HepG2 (cell line): ENCODE measurements around the gene HLF. TPM values are rescaled to one million over a fixed set of nuclear protein-coding genes. Genes with fewer than 3 reads are reported as not detected.

Experiments used
- AGO2 ChIP-seq: fragments of 200-400 bp; formaldehyde crosslinking; optimal IDR thresholded peaks from 2 replicates; pipeline ENCODE3; 2017; ENCODE audit warnings: mild to moderate bottlenecking, low read depth, low read length, moderate library complexity
- CHD4 ChIP-seq: fragments of 200-600 bp; sonication (generic); IDR thresholded peaks from 2 replicates; pipeline ENCODE4 v1.7.0; 2017; ENCODE audit warnings: mild to moderate bottlenecking, low read length, borderline replicate concordance
- ERF ChIP-seq: IDR thresholded peaks from 2 replicates; pipeline ENCODE4 v1.6.1; 2018; ENCODE audit warnings: missing biosample characterization, missing genetic modification reagents
- KAT8 ChIP-seq: IDR thresholded peaks from 2 replicates; pipeline ENCODE4 v1.6.1; 2016; ENCODE audit warnings: missing genetic modification reagents, missing compliant biosample characterization
- KLF6 ChIP-seq: IDR thresholded peaks from 2 replicates; pipeline ENCODE4 v1.8.0; 2016; ENCODE audit warnings: missing biosample characterization, missing genetic modification reagents
- MEIS2 ChIP-seq: sonication (generic); formaldehyde crosslinking; IDR thresholded peaks from 2 replicates; pipeline ENCODE4 v1.9.0; 2021; ENCODE audit warnings: mild to moderate bottlenecking, missing genetic modification reagents
- NFE2L1 ChIP-seq: sonication (generic); formaldehyde crosslinking; IDR thresholded peaks from 2 replicates; pipeline ENCODE4 v1.4.0; 2020; ENCODE audit warnings: missing genetic modification reagents, mild to moderate bottlenecking, borderline replicate concordance
- PHF5A ChIP-seq: IDR thresholded peaks from one replicate; pipeline ENCODE4 v1.6.1; 2018; ENCODE audit warnings: low read depth, missing genetic modification reagents; ENCODE audit not compliant: unreplicated experiment
- YEATS2 ChIP-seq: sonication (generic); formaldehyde crosslinking; IDR thresholded peaks from 2 replicates; pipeline ENCODE4 v1.4.0; 2020; ENCODE audit warnings: missing genetic modification reagents, borderline replicate concordance
- ZKSCAN5 ChIP-seq: sonication (generic); formaldehyde crosslinking; IDR thresholded peaks from 2 replicates; pipeline ENCODE4 v1.5.1; 2020; ENCODE audit warnings: mild to moderate bottlenecking, missing genetic modification reagents
- ZNF136 ChIP-seq: sonication (generic); formaldehyde crosslinking; IDR thresholded peaks from 2 replicates; pipeline ENCODE4 v1.8.1; 2022; ENCODE audit warnings: low read depth, mild to moderate bottlenecking, moderate library complexity, missing genetic modification reagents
- ZNF292 ChIP-seq: sonication (generic); formaldehyde crosslinking; IDR thresholded peaks from 2 replicates; pipeline ENCODE4 v1.8.1; 2022; ENCODE audit warnings: mild to moderate bottlenecking, low read depth, missing genetic modification reagents, borderline replicate concordance
- ZNF367 ChIP-seq: sonication (generic); formaldehyde crosslinking; IDR thresholded peaks from 2 replicates; pipeline ENCODE4 v1.4.0; 2020; ENCODE audit warnings: missing genetic modification reagents, borderline replicate concordance
- ZNF432 ChIP-seq: sonication (generic); formaldehyde crosslinking; IDR thresholded peaks from 2 replicates; pipeline ENCODE4 v1.5.0; 2020; ENCODE audit warnings: missing genetic modification reagents, mild to moderate bottlenecking, borderline replicate concordance
- ZNF562 ChIP-seq: sonication (generic); formaldehyde crosslinking; IDR thresholded peaks from 2 replicates; pipeline ENCODE4 v1.8.0; 2022; ENCODE audit warnings: missing genetic modification reagents, borderline replicate concordance
- ZNF768 ChIP-seq: sonication (generic); formaldehyde crosslinking; IDR thresholded peaks from 2 replicates; pipeline ENCODE4 v1.4.0; 2020; ENCODE audit warnings: missing genetic modification reagents
- polyA plus RNA-seq, 8 experiments: library from polyadenylated mRNA; depleted of rRNA in 3 of 8; stranded (reverse) in 7 of 8; unstranded in 1 of 8; fragments of >200 nt; fragmentation: Illumina TruSeq in 4 of 8; extraction: Trizol in 4 of 8; gene quantifications; 2 replicates each; pipeline versions ENCODE4 v1.2.1 to v1.2.3, GENCODE V29; 2011 to 2016; ENCODE audit warnings: low read depth in 4 of 8, missing spikeins in 1 of 8, mixed read lengths in 1 of 8; ENCODE audit not compliant: insufficient read depth in 1 of 8
- total RNA-seq, 5 experiments: library from RNA; depleted of rRNA; stranded (reverse); fragments of >200 nt; fragmentation: Illumina TruSeq; extraction: Trizol; gene quantifications; 2 replicates each; pipeline ENCODE4 v1.2.3, GENCODE V29; 2016; ENCODE audit warnings: low read depth in 1 of 5
- TF ChIP-seq, protein P1 (sequence below): sonication (generic); formaldehyde crosslinking; IDR thresholded peaks from 2 replicates; pipeline ENCODE4 v1.4.0; 2020; ENCODE audit warnings: missing genetic modification reagents
- TF ChIP-seq, protein P2 (sequence below): sonication (generic); formaldehyde crosslinking; conservative IDR thresholded peaks from 2 replicates; pipeline ENCODE4 v1.4.0; 2020; ENCODE audit warnings: missing genetic modification reagents
- TF ChIP-seq, protein P3 (sequence below): sonication (generic); formaldehyde crosslinking; IDR thresholded peaks from 2 replicates; pipeline ENCODE4 v1.8.0; 2022; ENCODE audit warnings: missing genetic modification reagents, low read depth, mild to moderate bottlenecking, borderline replicate concordance
- TF ChIP-seq, protein P4 (sequence below): fragments of 450-650 bp; IDR thresholded peaks from 2 replicates; pipeline ENCODE4 v1.6.1; 2017
- TF ChIP-seq, protein P5 (sequence below): sonication (generic); formaldehyde crosslinking; IDR thresholded peaks from 2 replicates; pipeline ENCODE4 v1.5.0; 2020; ENCODE audit warnings: mild to moderate bottlenecking, low read depth, missing genetic modification reagents, borderline replicate concordance
- TF ChIP-seq, protein P6 (sequence below): sonication (generic); formaldehyde crosslinking; IDR thresholded peaks from 2 replicates; pipeline ENCODE4 v1.4.0; 2020; ENCODE audit warnings: mild to moderate bottlenecking, missing genetic modification reagents
- TF ChIP-seq, protein P7 (sequence below): sonication (generic); formaldehyde crosslinking; IDR thresholded peaks from 2 replicates; pipeline ENCODE4 v1.4.0; 2020; ENCODE audit warnings: missing genetic modification reagents

The HLF gene
- total and polyA plus RNA-seq, 2 of the 13 experiments (the other 11 are each of a cell fraction or from before 2014, with no cell fraction given): 202 to 346 TPM

DNA sequence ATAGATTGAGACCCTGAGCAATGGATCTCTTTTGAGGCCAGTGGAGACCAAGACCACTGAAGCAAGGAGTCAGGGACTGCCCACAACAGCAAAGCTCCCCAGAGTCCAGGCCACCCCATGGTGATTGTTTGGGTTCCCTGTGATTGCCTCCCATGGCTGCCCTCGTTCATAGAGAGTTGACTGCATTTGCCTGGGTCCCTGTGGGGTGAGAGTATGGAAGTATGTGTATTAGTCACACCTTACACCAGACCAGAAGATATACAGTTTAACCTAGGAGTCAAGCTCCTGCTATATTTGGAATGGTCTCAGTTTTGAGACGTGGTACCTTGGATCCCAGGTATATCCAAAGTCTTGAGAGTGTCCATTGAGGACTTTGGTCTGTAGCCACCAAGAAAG is 20.2 kb downstream of the HLF start (continued):
- TF ChIP-seq, protein P1, sequence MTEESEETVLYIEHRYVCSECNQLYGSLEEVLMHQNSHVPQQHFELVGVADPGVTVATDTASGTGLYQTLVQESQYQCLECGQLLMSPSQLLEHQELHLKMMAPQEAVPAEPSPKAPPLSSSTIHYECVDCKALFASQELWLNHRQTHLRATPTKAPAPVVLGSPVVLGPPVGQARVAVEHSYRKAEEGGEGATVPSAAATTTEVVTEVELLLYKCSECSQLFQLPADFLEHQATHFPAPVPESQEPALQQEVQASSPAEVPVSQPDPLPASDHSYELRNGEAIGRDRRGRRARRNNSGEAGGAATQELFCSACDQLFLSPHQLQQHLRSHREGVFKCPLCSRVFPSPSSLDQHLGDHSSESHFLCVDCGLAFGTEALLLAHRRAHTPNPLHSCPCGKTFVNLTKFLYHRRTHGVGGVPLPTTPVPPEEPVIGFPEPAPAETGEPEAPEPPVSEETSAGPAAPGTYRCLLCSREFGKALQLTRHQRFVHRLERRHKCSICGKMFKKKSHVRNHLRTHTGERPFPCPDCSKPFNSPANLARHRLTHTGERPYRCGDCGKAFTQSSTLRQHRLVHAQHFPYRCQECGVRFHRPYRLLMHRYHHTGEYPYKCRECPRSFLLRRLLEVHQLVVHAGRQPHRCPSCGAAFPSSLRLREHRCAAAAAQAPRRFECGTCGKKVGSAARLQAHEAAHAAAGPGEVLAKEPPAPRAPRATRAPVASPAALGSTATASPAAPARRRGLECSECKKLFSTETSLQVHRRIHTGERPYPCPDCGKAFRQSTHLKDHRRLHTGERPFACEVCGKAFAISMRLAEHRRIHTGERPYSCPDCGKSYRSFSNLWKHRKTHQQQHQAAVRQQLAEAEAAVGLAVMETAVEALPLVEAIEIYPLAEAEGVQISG (CRISPR knock-in tag): no peak; the same call in 1 of the 2 replicates
- TF ChIP-seq ZNF292 (no peak), NFE2L1 (CRISPR knock-in tag) (no peak), ZKSCAN5 (CRISPR knock-in tag) (no peak), ZNF136 (CRISPR knock-in tag) (no peak), YEATS2 (0 out of 2 replicates have a peak, but pooled peaks have one; percentile 0), KLF6 (CRISPR knock-in tag) (no peak), ERF (CRISPR knock-in tag) (no peak), ZNF768 (CRISPR knock-in tag) (no peak), ZNF367 (CRISPR knock-in tag) (no peak), AGO2 (no peak), CHD4 (no peak), KAT8 (CRISPR knock-in tag) (peak; percentile 37; the same call in 1 of the 2 replicates), ZNF432 (no peak), PHF5A (CRISPR knock-in tag) (no peak), ZNF562 (CRISPR knock-in tag) (no peak), MEIS2 (CRISPR knock-in tag) (no peak)
- TF ChIP-seq, protein P2, sequence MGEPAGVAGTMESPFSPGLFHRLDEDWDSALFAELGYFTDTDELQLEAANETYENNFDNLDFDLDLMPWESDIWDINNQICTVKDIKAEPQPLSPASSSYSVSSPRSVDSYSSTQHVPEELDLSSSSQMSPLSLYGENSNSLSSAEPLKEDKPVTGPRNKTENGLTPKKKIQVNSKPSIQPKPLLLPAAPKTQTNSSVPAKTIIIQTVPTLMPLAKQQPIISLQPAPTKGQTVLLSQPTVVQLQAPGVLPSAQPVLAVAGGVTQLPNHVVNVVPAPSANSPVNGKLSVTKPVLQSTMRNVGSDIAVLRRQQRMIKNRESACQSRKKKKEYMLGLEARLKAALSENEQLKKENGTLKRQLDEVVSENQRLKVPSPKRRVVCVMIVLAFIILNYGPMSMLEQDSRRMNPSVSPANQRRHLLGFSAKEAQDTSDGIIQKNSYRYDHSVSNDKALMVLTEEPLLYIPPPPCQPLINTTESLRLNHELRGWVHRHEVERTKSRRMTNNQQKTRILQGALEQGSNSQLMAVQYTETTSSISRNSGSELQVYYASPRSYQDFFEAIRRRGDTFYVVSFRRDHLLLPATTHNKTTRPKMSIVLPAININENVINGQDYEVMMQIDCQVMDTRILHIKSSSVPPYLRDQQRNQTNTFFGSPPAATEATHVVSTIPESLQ (CRISPR knock-in tag): no peak
- TF ChIP-seq, protein P3, sequence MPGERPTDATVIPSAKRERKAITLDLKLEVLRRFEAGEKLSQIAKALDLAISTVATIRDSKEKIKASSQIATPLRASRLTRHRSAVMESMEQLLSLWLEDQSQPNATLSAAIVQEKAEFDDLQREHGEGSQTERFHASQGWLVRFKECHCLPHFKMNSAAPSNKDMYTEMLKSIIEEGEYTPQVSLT (CRISPR knock-in tag): no peak
- TF ChIP-seq, protein P4, sequence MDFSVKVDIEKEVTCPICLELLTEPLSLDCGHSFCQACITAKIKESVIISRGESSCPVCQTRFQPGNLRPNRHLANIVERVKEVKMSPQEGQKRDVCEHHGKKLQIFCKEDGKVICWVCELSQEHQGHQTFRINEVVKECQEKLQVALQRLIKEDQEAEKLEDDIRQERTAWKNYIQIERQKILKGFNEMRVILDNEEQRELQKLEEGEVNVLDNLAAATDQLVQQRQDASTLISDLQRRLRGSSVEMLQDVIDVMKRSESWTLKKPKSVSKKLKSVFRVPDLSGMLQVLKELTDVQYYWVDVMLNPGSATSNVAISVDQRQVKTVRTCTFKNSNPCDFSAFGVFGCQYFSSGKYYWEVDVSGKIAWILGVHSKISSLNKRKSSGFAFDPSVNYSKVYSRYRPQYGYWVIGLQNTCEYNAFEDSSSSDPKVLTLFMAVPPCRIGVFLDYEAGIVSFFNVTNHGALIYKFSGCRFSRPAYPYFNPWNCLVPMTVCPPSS: no peak
- TF ChIP-seq, protein P5, sequence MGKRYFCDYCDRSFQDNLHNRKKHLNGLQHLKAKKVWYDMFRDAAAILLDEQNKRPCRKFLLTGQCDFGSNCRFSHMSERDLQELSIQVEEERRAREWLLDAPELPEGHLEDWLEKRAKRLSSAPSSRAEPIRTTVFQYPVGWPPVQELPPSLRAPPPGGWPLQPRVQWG (CRISPR knock-in tag): no peak
- TF ChIP-seq, protein P6, sequence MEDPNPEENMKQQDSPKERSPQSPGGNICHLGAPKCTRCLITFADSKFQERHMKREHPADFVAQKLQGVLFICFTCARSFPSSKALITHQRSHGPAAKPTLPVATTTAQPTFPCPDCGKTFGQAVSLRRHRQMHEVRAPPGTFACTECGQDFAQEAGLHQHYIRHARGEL (CRISPR knock-in tag): no peak
- TF ChIP-seq, protein P7, sequence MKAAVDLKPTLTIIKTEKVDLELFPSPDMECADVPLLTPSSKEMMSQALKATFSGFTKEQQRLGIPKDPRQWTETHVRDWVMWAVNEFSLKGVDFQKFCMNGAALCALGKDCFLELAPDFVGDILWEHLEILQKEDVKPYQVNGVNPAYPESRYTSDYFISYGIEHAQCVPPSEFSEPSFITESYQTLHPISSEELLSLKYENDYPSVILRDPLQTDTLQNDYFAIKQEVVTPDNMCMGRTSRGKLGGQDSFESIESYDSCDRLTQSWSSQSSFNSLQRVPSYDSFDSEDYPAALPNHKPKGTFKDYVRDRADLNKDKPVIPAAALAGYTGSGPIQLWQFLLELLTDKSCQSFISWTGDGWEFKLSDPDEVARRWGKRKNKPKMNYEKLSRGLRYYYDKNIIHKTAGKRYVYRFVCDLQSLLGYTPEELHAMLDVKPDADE: 0 out of 2 replicates have a peak, but pooled peaks have one; percentile 20
